ENCODE results near the gene TTC17. TPM values are rescaled to one million over a fixed set of nuclear protein-coding genes. Genes with fewer than 3 reads are reported as not detected.

TTC17 gene
- total RNA-seq, 2 donors from 2014 or later = 63.1 to 88.6 TPM

- no peaks in the 10 kb centered on the region for H3K9me3 Mint-ChIP-seq
- H3K4me3 Mint-ChIP-seq = no peak overlapping the region
- no peaks in the 10 kb centered on the region for H3K36me3 Mint-ChIP-seq
- H3K4me1 Mint-ChIP-seq (ENCODE audit: low read depth in 2 of 2) = peaks cover 7 to 13% of the 10 kb centered on the region in 2 donors
- DNase-seq (ENCODE audit: low spot score) = no peak
- peaks cover 12 to 19% of the 10 kb centered on the region in 2 donors for H3K27me3 Mint-ChIP-seq
- H3K27ac Mint-ChIP-seq = no peak overlapping the region
- ATAC-seq = no peak
These were observed 146.5 kb downstream of the TTC17 start for GRCh38 chr11:43505171-43505570.

GRCh38 chr11:43507171-43507570, 148.5 kb downstream of the TTC17 start:
- H3K4me3 Mint-ChIP-seq = no peak overlapping the region
- no peaks in the 10 kb centered on the region for H3K9me3 Mint-ChIP-seq
- H3K36me3 Mint-ChIP-seq = no peaks in the 10 kb centered on the region
- H3K27ac Mint-ChIP-seq = no peak overlapping the region
- peaks cover 7 to 9% of the 10 kb centered on the region in 2 donors for H3K27me3 Mint-ChIP-seq
- DNase-seq (ENCODE audit: low spot score) (no peak), ATAC-seq (no peak)
- H3K4me1 Mint-ChIP-seq (ENCODE audit: low read depth in 2 of 2) = peaks cover 7 to 13% of the 10 kb centered on the region in 2 donors

GRCh38 chr11:43508511-43508918, 149.8 kb downstream of the TTC17 start:
- no peak for ATAC-seq

DNA sequence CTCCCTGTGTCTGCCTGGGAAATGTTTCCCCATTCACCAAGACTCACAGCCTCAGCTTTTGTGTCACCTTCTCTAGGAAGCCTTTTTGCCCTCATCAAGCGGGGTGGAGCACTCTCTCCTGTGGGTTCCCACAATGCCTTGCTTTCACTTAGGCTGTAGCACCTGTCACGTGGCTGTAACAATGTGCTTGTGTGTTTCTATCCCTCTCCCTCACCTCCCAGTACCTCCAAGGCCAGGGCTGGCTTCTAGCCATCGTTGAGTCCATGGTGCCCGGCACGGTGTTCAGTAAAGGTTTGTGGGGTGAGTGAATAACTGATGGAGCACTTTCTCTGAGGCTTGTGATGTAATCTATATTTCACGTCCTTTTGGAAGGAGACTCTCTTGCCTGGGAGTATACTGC, 153.2 kb downstream of the TTC17 start:
- ATAC-seq (no peak), DNase-seq (ENCODE audit: low spot score) (no peak)
- Mint-ChIP-seq H3K27ac (no peak overlapping the region), H3K27me3 (peaks cover 11 to 14% of the 10 kb centered on the region in 2 donors), H3K36me3 (no peaks in the 10 kb centered on the region), H3K9me3 (no peaks in the 10 kb centered on the region), H3K4me1 (ENCODE audit: low read depth in 2 of 2) (peaks cover 7 to 13% of the 10 kb centered on the region in 2 donors), H3K4me3 (no peak overlapping the region)

More at GRCh38 chr11:43508511-43508918, 149.8 kb downstream of the TTC17 start:
- no peak overlapping the region for H3K4me3 Mint-ChIP-seq
- peaks cover 7 to 13% of the 10 kb centered on the region in 2 donors for H3K4me1 Mint-ChIP-seq (ENCODE audit: low read depth in 2 of 2)
- H3K9me3 Mint-ChIP-seq = no peaks in the 10 kb centered on the region
- H3K27me3 Mint-ChIP-seq = peaks cover 8 to 11% of the 10 kb centered on the region in 2 donors
- no peak for DNase-seq (ENCODE audit: low spot score)
- H3K27ac Mint-ChIP-seq = peak overlapping the region in 1 of 2 donors; percentile 10
- no peaks in the 10 kb centered on the region for H3K36me3 Mint-ChIP-seq

GRCh38 chr11:43515090-43515489, 156.4 kb downstream of the TTC17 start:
- Mint-ChIP-seq H3K4me3 (no peak overlapping the region), H3K27ac (no peak overlapping the region), H3K27me3 (peaks cover 7 to 9% of the 10 kb centered on the region in 2 donors), H3K9me3 (no peaks in the 10 kb centered on the region), H3K36me3 (no peaks in the 10 kb centered on the region), H3K4me1 (ENCODE audit: low read depth in 2 of 2) (no peaks in the 10 kb centered on the region)
- ATAC-seq = no peak
- DNase-seq (ENCODE audit: low spot score) = no peak

DNA sequence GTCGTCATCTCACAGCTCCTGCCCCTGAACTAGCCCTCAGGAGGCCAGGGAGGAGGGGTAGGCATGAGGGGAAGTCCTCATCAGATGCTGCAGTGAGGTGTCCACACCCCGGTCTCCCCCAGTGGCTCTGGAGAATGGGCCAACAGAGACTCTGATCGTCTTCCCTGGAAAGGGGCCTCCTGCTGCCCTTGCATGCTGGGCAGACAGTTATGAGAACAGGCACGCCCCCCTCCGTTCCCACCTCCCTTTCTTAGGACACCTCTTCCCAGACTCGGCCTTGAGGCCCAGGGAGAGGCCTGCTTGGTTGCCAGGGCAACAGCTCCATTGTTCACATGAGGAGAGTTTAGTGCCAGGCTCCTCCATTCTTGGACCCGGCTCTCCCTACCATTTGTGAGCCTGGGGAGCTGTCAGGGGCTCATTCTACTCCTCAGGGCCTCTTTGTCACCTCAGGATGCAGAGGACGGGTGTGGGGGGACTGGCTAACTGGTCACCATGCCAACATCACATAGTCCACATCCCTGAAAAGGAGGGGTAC, 157.7 kb downstream of the TTC17 start:
- Mint-ChIP-seq H3K9me3 (peaks cover 6% of the 10 kb centered on the region), H3K27me3 (peaks cover 8 to 14% of the 10 kb centered on the region in 2 donors), H3K4me3 (no peak overlapping the region), H3K4me1 (ENCODE audit: low read depth in 2 of 2) (no peaks in the 10 kb centered on the region), H3K27ac (no peak overlapping the region), H3K36me3 (no peaks in the 10 kb centered on the region)
- ATAC-seq = no peak
- DNase-seq (ENCODE audit: low spot score) = no peak

DNA sequence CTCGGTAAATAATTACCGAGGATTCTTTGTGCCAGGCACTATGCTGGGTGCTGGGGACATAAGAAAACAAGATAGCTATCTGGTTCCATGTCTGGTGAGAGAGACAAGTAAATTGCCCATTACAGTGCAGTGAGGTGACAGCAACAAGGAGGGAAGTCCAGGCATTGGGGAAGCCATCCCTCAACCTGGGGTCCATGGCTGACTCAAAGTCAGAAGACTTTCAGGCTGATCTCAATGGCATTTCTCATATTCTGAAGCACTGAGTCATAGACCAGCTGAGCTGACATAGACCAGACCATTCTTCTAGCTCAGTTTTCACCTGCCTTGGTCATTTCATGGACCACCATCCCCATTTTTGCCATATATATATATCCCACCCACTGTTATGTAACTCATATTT, 158.8 kb downstream of the TTC17 start:
- Mint-ChIP-seq H3K27ac (no peak overlapping the region), H3K4me1 (ENCODE audit: low read depth in 2 of 2) (no peaks in the 10 kb centered on the region), H3K27me3 (peaks cover 8 to 14% of the 10 kb centered on the region in 2 donors), H3K9me3 (peaks cover 6% of the 10 kb centered on the region), H3K4me3 (no peak overlapping the region), H3K36me3 (no peaks in the 10 kb centered on the region)
- no peak for ATAC-seq
- no peak for DNase-seq (ENCODE audit: low spot score)

DNA sequence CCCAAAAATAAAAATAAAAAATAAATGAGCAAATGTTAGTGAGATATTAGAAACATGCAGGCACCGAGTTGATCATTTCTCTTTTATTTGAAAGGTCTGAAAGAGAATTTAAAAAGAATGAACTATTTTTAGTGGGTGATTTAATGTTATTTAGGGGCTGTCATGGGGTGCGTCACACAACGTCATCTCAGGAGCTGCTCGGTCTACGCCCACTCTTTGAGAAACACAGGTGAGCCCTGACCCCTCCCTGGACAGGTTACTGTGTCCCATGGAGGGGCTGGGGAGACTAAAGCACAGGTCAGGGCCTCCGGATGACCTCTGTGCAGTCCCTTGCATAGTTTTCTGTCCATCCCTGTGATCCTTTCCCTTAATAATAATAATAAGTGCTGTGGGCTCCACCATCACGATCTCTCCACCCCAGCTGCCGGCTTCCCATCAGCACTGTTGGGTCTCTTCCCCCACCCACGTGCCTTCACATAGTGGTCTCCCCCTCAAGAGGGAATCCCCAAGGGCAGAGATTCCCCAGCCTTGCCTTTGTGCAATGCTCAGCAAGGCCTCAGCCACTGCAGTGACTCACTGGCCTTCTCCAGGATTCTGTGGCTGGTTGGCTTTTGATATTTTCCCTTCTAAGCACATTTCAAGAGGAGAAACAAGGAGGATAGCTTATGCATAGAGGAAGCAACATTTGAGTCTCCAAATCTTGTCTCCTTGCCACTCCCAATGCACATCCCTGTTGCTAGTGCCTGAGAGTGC, 159.9 kb downstream of the TTC17 start:
- H3K9me3 Mint-ChIP-seq = peaks cover 6% of the 10 kb centered on the region
- peaks cover 9 to 10% of the 10 kb centered on the region in 2 donors for H3K27me3 Mint-ChIP-seq
- no peaks in the 10 kb centered on the region for H3K4me1 Mint-ChIP-seq (ENCODE audit: low read depth in 2 of 2)
- no peak overlapping the region for H3K4me3 Mint-ChIP-seq
- no peak for DNase-seq (ENCODE audit: low spot score)
- H3K36me3 Mint-ChIP-seq = no peaks in the 10 kb centered on the region
- H3K27ac Mint-ChIP-seq = no peak overlapping the region
- ATAC-seq = no peak

- no peaks in the 10 kb centered on the region for H3K36me3 Mint-ChIP-seq
These were observed 162.8 kb downstream of the TTC17 start for GRCh38 chr11:43521471-43521870.

DNA sequence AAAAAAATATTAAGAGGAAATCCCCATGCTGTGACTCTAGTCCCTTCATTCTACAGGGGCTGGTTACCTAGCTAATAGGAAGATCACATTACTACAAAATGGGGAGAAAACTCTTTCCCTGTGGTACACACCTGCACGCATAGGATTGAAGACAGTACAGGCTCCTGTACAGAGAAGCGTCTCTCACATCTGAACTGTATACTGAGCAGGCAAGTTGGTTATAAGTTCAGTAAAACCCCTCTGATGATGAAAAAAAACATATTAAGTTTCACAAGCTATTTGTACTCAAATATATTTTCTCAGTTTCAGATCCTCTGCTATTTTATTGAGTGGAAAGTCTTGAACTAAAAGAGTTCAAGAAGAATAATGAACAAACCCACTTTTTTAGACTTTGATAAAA, 164.9 kb downstream of the TTC17 start:
- Mint-ChIP-seq H3K27me3 (peaks cover 7 to 13% of the 10 kb centered on the region in 2 donors), H3K4me1 (ENCODE audit: low read depth in 2 of 2) (no peaks in the 10 kb centered on the region), H3K27ac (no peak overlapping the region), H3K36me3 (no peaks in the 10 kb centered on the region), H3K4me3 (no peak overlapping the region), H3K9me3 (peaks cover 6% of the 10 kb centered on the region)
- no peak for ATAC-seq
- DNase-seq (ENCODE audit: low spot score) = no peak

More at GRCh38 chr11:43521471-43521870, 162.8 kb downstream of the TTC17 start:
- DNase-seq (ENCODE audit: low spot score) (no peak), ATAC-seq (no peak)
- no peak overlapping the region for H3K4me3 Mint-ChIP-seq
- peaks cover 6% of the 10 kb centered on the region for H3K9me3 Mint-ChIP-seq
- no peaks in the 10 kb centered on the region for H3K4me1 Mint-ChIP-seq (ENCODE audit: low read depth in 2 of 2)
- H3K27ac Mint-ChIP-seq = no peak overlapping the region
- H3K27me3 Mint-ChIP-seq = peaks cover 7 to 12% of the 10 kb centered on the region in 2 donors

DNA sequence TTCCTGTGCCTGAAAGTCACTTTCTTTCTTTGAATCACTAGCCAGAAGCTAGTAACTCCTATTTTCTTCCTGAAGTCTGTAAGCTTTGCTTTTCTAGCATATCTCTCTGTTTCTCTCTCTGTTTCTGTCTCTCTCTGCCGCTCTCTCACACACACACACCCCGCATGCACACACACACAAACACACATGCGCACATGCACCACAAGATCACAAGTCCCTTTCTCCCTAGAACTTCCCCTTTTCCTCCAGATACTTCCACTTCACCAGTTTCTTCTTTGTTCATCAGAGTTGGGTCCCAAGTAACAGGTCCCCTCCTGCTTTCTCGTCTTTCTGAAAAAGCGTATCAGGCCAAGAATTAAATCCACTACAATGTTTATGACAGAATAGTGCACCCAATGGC, 173.3 kb downstream of the TTC17 start:
- Mint-ChIP-seq H3K4me3 (no peak overlapping the region), H3K27ac (no peak overlapping the region), H3K4me1 (ENCODE audit: low read depth in 2 of 2) (no peaks in the 10 kb centered on the region), H3K36me3 (no peaks in the 10 kb centered on the region), H3K9me3 (no peaks in the 10 kb centered on the region), H3K27me3 (peaks cover 14 to 21% of the 10 kb centered on the region in 2 donors)
- ATAC-seq (peak in 1 of 2 donors; percentile 32), DNase-seq (ENCODE audit: low spot score) (no peak)

- no peaks in the 10 kb centered on the region for H3K4me1 Mint-ChIP-seq (ENCODE audit: low read depth in 2 of 2)
- peaks cover 22 to 49% of the 10 kb centered on the region in 2 donors for H3K27me3 Mint-ChIP-seq
- DNase-seq (ENCODE audit: low spot score) (no peak), ATAC-seq (no peak)
- no peak overlapping the region for H3K4me3 Mint-ChIP-seq
- no peak overlapping the region for H3K27ac Mint-ChIP-seq
- no peaks in the 10 kb centered on the region for H3K36me3 Mint-ChIP-seq
- no peaks in the 10 kb centered on the region for H3K9me3 Mint-ChIP-seq
These were observed 179.3 kb downstream of the TTC17 start for GRCh38 chr11:43537833-43538615.

DNA sequence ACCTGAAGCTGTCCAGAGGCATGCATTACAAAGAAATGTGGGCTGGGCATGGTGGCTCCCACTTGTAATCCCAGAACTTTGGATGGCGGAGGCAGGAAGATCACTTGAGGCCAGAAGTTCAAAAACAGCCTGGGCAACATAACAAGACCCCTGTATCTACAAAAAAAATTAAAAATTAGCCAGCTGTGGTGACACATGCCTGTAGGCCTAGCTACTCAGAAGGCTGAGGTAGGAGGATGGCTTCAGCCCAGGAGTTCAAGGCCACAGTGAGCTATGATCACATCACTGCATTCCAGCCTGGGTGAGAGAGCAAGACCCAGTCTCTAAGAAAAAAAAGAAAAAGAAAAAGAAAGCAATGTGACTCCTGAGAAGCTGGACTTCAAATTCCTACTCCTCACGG, 183.3 kb downstream of the TTC17 start:
- DNase-seq (ENCODE audit: low spot score) (no peak), ATAC-seq (no peak)
- Mint-ChIP-seq H3K27ac (no peak overlapping the region), H3K4me1 (ENCODE audit: low read depth in 2 of 2) (no peaks in the 10 kb centered on the region), H3K36me3 (no peaks in the 10 kb centered on the region), H3K9me3 (no peaks in the 10 kb centered on the region), H3K27me3 (peaks cover 19 to 34% of the 10 kb centered on the region in 2 donors), H3K4me3 (no peak overlapping the region)
